AG04449 (cell line): ENCODE results near the gene SYS1.

Source experiments
- CTCF ChIA-PET: fragments of 350-600 bp; formaldehyde crosslinking; extraction: SDS; loops from one replicate; lab custom pipeline; 2021; ENCODE audit warnings: antibody characterized with exemption; lab: Yijun Ruan, JAX
- POLR2A ChIA-PET: fragments of 400-600, 350-600 bp; formaldehyde crosslinking; extraction: SDS; loops from one replicate; lab custom pipeline; 2020; ENCODE audit warnings: antibody characterized with exemption, inconsistent platforms; lab: Yijun Ruan, JAX
- DNase-seq: peaks from one replicate; pipeline ENCODE4 v3.0.0-alpha.2; 2010; ENCODE audit warnings: low read depth, low spot score
- H3K4me3 ChIP-seq: 2 replicates; pipeline ENCODE4 v1.5.1; 2011; ENCODE audit warnings: low read depth, mild to moderate bottlenecking, control low read depth, low read length
- TF ChIP-seq, protein P1 (sequence below): IDR thresholded peaks from one replicate; pipeline ENCODE4 v1.5.1; 2011; ENCODE audit warnings: mild to moderate bottlenecking, moderate library complexity, low read length, control low read depth, inconsistent platforms; ENCODE audit not compliant: insufficient read depth; ENCODE audit errors: missing control alignments

The SYS1 gene

DNA sequence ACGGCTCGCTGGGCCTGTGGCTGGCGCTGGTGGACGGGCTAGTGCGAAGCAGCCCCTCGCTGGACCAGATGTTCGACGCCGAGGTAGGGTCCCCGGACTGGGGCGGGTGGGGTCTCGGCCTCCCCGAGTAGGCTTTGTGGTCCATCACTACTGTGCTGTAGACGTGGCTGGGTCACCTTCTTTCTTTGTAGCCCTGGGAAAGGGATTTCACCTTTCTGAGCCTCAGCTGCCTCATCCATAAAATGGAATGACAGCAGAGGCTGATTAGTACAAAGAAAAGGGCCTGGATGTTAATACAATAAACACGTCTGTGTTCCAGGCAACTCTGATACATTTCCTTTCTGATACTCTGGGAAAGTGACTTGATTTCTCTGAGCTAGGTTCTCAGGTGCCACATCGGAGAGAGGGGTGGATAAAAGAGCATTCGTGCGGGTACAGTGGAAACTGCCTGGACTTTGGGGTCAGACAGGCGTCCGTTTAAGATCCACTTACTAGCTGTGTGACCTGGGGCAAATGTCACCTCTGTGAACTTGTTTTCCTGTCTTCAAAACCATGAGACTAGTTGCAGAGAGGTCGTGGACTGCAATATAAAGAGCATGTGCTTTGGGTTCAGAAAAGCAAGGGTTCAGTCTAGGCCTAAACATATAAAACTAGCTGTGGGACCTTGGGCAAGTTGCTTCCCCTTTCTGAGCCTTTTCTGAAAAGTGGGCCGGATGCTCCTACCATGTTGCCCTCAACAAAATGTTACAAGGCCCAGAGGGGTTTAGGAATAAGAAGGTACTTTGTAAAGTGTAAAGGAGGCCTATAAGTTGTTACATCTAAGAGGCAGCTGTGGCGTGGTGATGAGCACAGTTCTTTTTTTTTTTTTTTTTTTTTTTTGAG is 896 bp downstream of the SYS1 start:
- POLR2A ChIA-PET, result interaction anchor here (0.6 to 8.2 kb wide), 9 partner anchors 9 to 73 kb away, joined by 3 to 86 read pairs (median 6); partner anchors contain the start of genes DBNDD2 and SDC4
- peak overlapping the region; percentile 96 for H3K4me3 ChIP-seq
- TF ChIP-seq, protein P1, sequence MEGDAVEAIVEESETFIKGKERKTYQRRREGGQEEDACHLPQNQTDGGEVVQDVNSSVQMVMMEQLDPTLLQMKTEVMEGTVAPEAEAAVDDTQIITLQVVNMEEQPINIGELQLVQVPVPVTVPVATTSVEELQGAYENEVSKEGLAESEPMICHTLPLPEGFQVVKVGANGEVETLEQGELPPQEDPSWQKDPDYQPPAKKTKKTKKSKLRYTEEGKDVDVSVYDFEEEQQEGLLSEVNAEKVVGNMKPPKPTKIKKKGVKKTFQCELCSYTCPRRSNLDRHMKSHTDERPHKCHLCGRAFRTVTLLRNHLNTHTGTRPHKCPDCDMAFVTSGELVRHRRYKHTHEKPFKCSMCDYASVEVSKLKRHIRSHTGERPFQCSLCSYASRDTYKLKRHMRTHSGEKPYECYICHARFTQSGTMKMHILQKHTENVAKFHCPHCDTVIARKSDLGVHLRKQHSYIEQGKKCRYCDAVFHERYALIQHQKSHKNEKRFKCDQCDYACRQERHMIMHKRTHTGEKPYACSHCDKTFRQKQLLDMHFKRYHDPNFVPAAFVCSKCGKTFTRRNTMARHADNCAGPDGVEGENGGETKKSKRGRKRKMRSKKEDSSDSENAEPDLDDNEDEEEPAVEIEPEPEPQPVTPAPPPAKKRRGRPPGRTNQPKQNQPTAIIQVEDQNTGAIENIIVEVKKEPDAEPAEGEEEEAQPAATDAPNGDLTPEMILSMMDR, result no peak
- CTCF ChIA-PET, result interaction anchor here (0.6 to 10.9 kb wide), 31 partner anchors 10 to 443 kb away, joined by 3 to 191 read pairs (median 7); partner anchors contain the start of genes PIGT, SDC4 and TP53TG5
- DNase-seq, result no peak

DNA sequence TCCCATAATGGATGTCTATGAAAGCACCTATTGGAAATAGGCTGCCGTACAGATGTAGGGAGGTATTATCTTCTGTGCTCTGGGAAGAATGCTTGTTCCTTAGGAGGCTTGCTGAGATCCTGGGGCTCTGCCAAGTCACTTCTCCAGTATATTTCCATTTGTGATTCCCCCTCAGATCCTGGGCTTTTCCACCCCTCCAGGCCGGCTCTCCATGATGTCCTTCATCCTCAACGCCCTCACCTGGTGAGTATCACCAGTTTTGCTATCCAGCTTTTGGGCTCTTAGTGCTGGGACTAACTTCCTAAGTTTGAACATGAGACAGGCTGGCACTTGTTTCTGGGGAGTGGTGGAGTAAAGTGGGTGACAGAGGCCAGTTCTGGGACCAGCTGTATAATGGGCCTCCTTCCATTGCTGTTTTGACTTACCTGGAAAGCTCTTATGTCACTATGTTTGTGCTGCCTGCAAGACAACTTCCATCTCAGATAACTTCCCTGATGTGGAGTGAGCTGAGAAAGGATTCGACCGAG is 2.6 kb downstream of the SYS1 start:
- ChIA-PET POLR2A (no interaction called here), CTCF (interaction anchor here (1.1 to 10.9 kb wide), 3 partner anchors 10 to 43 kb away, joined by 4 to 191 read pairs (median 137); partner anchors contain the start of gene TP53TG5)
- H3K4me3 ChIP-seq, result no peak overlapping the region
- no peak for DNase-seq
- TF ChIP-seq, protein P1, result no peak

DNA sequence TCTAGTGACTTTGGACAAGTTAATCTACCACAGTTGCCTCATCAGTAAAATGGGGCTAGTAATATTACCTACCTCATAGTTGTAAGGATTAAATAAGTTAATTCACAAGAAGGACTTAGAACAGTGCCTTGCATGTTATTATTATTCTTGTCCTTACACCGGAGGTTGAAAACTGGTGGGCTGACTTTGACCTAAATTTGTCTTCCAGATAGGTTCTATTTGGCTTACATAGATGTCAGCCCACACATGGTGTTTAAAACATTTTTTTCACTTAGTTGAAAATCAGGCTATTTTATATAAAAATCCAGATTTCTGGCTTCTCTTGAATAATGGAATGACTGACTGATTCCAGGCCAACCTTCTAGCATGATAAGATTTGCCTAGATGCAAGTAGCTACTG is 3.2 kb downstream of the SYS1 start:
- CTCF ChIA-PET, result interaction anchor here (1.1 to 11.8 kb wide), 3 partner anchors 9 to 70 kb away, joined by 4 to 191 read pairs (median 178); partner anchors contain the start of gene TP53TG5
- POLR2A ChIA-PET, result no interaction called here

DNA sequence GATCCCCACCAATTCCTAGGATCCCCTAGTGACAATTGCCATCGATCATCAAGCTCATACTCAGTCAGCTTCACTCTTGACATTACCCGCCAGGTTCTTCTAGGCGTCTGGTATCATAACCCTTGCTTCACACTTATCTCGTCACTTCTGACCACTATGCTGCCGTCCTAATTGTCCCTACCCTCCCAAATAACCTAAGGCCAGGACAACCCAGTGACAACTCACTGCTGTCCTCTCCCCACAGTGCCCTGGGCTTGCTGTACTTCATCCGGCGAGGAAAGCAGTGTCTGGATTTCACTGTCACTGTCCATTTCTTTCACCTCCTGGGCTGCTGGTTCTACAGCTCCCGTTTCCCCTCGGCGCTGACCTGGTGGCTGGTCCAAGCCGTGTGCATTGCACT is 3.7 kb downstream of the SYS1 start:
- POLR2A ChIA-PET, result no interaction called here
- CTCF ChIA-PET, result interaction anchor here (0.7 to 11.8 kb wide), 4 partner anchors 9 to 316 kb away, joined by 3 to 191 read pairs (median 90); partner anchors contain the start of gene TP53TG5
- DNase-seq, result no peak

More for the DNA sequence above, 3.2 kb downstream of the SYS1 start:
- TF ChIP-seq, protein P1, result no peak
- no peak overlapping the region for H3K4me3 ChIP-seq
- DNase-seq, result no peak

DNA sequence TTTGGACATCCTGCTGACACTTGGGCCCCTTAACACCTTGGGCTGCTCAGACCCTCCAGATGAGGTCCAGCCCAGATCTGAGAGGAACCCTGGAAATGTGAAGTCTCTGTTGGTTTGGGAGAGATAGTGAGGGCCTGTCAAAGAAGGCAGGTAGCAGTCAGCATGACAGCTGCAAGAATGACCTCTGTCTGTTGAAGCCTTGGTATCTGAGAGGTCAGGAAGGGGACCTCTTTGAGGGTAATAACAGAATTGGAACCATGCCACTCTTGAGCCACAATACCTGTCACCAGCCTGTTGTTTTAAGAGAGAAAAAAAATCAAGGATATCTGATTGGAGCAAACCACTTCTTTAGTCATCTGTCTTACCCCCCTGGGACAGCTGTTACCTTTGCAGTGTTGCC is 4.2 kb downstream of the SYS1 start:
- ChIA-PET POLR2A (no interaction called here), CTCF (interaction anchor here (0.7 to 11.8 kb wide), 5 partner anchors 8 to 404 kb away, joined by 3 to 191 read pairs (median 3); partner anchors contain the start of gene TP53TG5)
- DNase-seq, result no peak
- no peak overlapping the region for H3K4me3 ChIP-seq
- TF ChIP-seq, protein P1, result no peak

More for the DNA sequence above, 3.7 kb downstream of the SYS1 start:
- H3K4me3 ChIP-seq, result no peak overlapping the region
- TF ChIP-seq, protein P1, result no peak
